ENCODE data around the gene SPNS3.

The SPNS3 gene

DNA sequence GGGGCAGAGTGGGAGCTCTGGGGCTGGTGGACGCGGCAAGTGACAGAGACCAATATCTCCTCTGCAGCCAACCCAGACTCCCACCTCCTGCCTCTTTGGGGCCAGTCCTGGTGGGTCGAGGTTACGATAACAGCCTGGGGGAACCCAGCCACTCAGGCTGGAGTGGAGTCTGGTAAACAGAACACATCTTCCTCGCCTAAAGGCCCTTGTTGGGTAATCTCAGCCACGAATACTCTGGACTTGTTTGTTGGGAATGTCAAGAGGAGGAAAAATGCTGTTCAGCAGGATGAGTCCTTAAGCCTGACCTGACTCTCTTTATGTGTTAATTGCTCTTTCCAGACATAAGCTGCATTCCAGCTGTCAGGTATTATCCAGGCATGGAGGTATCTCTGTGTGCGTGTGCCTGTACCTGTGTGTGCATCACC, 56.9 kb downstream of the SPNS3 start:
- DNase-seq: no peak

DNA sequence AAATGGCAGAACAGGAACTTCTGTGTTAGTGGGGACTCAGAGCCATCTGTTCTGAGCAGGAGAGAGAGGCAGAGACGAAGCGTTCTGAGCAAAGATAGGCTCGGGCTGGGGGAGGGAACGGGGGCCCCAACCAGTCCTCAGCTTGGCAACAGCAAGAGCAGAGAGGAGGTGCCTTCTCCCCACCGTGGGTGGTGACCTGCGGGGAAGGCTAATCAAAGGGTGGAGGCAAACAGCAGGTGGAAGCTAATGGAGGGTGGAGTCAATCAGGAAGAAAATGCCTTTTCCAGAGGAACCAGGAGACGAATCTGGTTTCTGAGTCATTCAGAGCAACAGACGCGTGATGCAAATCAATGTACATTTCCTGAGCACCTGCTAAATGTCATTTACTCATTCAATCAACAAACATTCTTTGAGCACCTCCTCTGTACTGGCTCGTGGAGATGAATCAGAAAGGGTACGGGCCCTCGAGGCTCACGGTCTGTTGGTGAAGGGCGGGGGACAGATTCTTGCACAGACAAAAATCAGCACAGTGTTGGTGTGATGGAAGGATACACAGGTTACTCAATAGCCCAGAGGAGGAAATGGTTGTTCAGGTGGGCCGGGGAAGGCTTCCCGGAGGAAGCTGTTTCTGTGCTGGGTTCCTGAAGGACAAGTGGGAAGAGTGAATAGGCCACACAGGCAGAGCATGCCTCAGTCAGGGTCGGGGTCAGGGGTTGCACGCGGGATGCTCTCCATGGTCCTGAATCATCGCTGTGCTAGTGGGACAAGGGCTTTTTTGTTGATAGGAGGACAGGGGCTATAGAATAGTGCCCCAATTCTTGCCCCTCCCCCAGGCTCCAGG, 59.2 kb downstream of the SPNS3 start:
- no peak for DNase-seq

DNA sequence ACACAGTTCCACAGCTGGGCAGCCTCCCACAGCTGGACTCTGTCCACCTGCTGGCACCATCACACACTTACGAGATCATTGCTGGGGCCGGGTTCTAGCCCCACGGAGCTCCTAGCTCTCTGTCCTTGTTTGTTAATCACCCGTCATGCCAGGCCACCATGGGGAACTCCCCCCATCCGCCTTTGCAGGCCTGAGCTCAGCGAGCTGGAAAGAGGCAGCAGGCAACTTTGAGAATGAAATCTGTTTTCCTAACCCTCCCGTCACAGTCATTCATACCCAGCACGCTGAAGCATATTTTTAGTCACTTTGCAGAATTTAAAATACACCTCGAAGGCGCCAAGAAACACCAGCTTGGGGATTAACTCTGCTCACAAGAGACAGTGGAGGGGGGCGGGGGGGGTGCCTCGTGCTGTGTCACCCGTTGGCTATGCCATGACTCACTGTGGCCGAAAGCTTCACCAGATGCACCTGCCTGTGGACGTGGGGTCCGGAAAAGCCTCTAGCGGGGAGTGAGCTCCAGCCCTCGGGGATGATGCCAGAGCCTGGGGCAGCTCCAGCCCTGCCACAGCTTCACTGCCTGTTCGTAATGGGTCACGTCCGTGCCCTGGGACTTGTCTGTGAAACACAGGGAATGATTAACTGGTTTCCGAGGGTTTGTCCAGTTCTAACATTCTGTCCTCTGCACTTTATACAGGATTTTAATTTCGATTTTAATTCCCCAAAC, 63.5 kb downstream of the SPNS3 start:
- no peak for DNase-seq

DNA sequence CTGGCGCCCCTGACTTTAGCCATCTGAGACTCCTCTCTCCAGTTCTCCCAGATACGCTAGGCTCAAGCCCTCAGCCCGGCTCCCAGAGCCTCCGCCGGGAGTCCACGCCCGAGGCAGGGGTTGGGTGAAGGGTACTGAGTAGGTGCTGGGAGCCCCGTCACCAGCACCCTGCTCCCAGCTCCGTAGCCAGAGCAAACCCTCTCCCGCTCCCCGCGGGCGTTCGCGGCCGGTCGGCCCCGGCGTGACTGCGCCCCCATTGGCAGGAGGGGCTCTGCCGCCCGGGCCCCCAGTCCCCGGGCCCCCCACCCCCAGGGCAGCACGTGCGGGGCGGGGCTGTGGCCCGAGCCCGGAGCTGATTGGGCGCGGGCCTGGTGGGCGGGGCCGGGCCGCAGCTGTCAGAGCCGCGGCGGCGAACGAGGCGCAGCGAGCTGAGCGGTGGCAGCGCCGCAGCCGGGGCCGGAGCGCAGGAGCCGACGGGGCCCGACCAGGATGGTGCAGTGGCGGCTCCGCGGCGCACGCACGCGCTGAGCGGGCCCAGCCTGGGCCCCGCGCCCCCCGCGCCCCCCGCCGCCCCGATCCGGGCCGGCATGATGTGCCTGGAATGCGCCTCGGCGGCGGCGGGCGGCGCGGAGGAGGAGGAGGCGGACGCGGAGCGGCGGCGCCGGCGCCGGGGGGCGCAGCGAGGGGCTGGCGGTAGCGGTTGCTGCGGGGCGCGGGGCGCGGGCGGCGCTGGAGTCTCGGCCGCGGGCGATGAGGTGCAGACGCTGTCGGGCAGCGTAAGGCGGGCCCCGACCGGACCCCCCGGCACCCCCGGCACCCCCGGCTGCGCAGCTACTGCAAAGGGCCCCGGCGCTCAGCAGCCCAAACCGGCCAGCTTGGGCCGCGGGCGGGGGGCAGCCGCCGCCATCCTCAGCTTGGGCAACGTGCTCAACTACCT, 65.0 kb downstream of the SPNS3 start, which contains the start of gene SPNS2:
Gene SPNS2, plus strand, starts transcription at position 421 of the 937 bp plus-strand sequence. Its CDS starts 167 bp downstream, at position 588.
- no peak for DNase-seq

DNA sequence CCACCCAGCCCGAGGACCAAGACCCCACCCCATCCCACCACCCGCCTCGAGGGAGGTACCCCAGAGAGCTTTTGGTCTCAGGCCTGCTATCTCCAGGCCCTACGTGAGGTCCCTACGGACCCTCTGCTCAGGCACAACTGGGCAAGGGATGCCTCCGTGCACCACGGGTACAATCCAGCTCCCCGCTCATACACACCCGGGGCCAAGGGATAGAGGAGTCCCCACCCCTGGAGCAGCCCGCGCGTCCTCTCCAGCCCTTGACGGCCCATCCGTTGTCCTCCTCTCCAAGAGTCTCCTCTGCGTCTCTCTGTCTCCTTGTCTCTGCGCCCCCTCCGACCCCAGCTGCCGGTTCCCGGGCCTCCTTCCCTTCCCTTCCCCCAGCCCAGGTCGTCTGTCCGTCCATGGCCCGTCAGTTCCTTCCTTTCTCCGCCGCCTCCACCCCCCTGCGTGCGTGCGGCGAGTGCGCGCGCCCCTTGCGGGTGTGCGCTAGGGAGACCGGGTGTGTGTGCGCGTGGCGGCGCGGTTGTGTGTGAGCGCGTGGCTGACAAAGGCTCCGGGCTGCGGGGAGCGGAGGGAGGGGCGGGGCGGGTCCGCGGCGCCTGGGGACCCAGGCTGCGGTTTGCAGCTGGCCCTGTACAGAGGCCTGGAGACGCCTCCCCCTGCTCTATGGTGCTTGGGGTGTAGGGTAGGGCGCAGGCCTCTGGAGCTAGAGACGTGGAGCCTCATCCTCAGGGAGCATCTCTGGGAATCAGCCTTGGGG, 65.9 kb downstream of the SPNS3 start:
- DNase-seq: no peak

DNA sequence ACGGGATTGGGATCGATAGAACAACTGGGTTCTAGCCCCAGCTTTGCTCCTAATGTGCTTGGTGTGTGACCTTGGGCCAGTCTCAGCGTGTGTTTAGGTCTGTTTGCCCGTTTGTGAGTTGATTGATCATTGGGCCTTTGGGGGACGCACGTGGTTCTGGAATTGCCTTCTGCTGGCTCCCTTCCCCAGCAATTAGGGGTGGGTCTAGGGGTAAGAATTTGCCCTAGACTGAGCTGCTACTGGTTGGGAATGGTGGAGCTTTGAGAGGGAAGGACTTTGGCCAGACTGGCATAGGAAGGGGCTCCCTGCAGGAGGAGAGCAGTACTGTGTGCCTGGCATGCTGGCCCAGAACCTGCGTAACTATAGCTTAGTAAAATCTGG, 66.4 kb downstream of the SPNS3 start:
- no peak for DNase-seq

DNA sequence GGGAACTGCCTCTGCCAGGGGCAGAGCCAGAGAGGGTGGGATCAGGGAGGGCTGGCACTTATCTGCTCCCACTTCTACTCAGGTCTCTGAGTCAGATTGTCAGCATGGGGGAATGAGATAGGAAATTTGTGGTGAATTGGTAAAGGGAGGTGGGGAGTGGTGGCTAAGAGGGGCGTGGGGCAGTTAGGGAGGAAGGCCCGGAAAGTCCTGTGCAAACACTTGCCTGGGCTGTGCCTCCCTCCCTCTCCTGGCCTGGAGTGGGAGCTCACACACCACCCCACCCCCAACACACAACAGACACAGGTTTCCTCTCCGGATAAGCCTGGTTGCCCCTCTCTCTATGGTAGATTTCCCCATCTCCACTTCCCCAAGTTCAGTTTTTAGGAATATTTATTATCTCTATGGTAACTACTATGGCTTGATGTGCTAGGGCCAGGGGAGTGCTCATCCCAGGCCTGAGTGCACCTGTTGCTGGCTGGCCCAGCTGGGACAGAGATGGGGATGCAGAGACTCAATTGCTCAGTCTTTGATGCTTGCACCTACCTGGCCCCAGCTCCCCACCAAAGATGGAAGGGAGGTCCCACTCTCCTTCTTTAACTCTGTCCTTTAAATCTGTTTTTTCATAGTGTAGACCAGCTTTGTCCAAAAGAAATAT, 67.7 kb downstream of the SPNS3 start:
- DNase-seq: no peak

DNA sequence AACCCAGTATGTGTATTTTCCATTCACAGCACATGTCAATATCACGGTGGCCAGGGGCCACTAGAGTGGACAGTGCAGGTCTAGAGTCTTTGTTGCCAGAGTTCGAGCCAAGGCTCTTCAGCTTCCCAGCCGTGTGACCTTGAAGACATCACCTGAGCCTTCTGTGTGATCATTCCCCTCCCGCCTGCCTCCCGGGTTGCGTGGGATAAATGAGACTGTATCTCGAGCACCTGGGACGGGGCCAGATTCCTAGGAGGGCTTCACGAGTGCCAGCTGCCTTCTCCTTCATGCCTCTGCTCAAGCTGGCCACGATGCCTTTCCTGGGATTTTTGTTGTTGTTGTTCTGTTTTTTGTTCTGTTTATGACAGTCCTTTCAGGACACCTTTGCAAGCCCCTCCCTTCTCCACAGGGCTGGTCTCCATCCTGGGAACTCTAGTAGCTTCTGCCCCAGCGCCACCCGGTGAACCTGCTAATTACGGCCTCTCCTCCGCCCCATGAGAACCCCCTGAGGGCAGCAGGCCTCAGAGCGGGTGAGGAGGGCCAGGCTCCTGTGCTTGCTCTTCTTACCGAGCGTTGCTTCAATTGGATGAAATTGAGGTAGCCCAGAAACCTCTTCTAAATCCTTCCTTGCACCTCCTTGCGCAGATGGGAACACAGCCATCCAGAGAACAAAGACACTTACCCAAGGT, 68.9 kb downstream of the SPNS3 start:
- DNase-seq: no peak

DNA sequence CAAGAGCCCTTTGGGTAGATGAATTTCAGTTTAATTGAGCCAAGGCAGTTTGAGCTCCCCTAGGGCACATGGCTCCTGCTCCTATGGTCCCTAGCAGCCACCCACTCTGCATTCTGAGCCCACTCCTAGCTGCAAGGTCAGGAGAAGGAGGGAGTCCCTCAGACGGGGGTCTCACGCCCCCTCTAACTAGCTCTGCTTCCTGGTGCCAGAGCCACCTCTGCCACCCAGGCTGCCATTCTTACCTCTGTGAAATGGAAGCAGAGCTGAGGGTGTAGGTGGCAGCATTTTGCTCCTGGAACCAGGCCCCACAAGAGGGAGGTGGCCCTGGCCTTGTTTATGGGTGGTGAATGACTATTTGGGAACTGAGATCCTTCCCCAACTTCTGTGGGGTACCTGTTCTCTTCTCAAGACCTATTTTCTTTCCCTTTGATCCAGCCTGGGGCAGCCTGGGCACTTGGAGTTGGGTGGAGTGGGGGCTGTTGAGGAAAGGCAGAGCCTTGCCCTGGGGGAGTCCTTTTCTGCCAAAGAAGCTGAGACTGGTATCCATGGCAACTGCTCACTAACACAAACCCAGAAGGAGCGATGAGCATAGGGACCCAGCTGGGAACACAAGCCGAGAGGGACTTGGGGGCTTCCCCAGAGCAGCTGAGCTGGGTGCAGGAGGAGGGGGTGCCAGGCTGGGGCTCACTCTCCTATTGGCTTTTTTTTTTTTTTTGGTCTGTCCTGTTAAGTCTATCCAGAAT, 69.7 kb downstream of the SPNS3 start:
- DNase-seq: no peak

DNA sequence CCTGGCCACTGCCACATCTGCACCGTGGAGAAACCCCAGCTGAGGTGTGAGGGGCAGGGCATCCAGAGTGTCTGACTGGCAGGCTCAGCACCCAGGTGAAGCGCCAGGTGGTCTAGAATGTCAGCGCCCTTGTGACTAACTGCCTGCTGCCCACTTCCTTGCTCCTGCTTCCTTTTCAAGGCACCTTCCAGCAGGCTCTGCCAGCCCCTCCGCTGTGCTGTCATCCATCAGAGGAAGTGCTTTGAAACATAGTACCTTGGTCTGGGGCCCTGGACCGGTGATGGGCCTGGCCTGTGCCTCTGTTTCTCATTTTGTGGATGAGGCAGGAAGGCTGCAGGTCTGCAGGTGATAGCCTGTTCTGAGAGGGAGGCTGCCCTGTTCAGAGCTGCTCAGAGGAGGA, 70.4 kb downstream of the SPNS3 start:
- no peak for DNase-seq

DNA sequence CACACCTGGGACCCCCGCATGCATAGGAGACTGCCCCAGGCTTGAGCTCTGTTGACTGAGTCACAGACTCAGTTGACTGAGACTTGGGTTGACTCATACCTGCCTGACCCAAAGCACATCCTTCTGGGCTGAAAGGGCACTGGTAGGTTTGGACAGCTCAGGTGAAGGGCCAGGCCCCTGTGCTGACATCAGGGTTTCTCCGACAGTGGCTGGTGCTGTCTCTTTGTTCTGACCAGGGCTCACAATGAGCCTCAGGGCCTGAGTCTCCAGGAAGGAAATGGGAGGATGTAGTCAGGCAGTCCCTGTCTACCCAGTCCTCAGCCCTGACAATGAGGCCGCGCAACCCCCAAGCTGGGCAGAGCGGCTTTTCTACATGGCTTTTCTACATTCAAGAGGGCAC, 71.4 kb downstream of the SPNS3 start:
- DNase-seq: no peak

DNA sequence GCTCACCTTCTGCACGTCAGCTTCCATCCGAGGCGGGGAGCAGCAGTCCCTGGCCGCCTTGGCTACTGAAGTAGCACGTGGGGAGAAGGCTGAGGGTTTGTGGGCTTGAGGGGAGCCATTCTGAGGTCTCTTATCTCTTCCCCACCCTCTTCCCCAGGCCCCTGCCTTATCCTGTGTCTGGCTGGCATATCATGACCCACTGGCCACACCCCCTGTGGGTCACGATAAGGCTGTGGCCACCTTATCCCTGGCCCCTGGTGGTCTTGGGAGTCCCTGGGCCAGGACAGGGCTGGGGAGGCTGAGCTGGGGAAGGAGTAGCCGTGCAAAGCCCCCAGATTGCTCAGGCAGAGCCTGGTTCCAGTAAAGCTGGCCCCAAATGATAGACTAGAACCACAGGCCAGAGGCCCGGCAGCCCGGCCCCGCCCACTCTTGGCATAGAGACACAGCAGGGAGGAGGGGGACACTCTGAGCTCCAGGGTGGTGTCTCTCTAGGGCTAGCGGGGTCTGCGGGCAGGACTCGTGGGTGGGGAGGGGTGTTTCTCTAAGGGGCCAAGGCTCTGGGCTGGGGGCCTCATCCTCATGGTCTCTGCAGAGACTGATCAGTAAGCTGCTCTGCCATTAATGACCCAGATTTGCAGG, 72.6 kb downstream of the SPNS3 start:
- DNase-seq: no peak

DNA sequence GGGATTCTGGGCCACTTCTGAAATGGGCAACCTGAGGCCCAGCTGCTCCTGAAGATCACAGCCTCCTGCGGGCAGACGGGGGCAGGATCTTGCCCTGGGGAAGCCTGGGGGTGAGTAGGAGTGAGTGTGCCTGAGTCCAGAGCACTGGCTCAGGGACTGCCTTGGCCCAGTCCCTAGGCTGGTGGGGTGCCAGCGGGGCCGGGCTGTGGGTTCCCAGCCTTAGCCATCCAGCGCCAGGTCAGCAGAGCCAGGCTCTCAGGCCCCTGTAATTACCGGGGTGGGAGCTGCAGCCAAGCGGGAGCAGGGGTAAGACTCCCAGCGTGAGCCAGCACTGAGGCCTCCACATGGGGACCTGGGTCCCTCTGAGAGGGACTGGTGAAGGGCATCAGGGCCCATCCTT, 73.2 kb downstream of the SPNS3 start:
- no peak for DNase-seq

DNA sequence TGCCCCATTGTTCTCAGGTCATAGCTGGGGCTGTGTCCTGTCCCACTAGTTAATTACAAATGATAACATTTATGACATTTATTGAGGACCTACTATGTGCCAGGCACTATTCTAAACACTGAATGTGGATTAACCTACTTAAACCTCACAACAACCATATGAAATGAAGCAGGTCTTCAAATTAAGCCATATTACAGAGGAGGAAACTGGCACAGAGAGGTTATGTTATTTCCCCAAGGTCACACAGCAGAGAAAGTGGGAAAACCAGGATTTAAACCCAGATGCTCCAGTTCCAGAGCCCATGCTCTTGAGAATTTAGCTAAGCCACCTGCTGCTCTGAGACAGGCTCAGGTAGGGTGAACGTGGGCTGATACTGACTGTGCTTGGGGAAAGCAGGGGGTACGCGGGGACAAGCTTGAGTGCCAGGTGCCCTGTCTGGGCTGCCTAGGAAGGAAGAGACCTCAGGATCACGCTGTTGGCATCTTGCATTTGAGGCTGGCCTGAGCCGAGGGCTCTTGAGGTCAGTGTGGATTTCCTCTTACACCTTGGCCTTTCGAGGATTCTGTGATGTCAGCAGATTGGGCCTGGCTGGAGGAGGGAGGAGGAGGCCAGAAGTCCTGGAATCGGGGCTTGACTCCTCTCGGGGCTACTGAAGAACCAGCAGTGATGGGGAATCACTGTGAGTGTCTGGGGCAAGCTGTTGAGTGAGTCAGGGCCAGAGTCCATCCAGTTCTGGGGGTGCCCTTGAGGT, 73.8 kb downstream of the SPNS3 start:
- DNase-seq: no peak

DNA sequence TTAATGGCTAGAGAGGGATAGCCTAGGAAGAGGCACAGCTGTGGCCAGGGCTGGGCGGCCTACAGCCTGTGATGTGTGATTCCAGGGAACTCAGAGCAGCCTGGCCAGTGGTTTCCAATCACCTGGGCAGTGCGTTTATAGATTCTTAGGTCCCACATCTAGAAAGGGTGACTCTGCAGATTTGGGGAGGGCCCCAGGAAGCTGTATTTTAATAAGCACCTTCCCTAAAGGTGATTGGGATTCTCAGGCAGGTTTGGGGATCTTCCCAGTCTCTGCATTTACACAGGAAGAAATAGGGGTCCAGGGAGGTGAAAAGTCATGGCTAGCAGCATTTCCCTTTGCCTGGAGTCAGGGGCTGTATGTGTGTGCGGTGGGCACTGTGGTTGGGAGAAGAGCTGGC, 74.5 kb downstream of the SPNS3 start:
- no peak for DNase-seq

DNA sequence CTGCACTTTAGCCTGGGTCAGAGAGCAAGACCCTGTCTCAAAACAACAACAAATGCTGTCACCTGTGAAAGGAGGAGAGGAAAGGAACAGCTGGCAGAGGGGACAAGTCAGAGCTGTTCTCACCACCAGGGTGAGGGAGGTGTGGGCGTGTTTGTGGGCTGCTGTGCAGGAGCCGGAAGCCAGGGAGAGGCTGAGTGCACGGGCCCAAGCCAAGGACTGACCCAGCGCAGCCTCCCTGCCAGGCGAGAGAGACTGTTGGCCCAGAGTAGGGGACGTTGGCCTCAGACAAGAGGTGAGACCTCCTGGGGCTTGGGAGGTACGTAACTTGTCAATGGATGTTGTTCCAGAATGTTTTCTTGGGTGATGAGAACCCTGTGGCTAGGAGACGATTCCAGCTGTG, 75.7 kb downstream of the SPNS3 start:
- DNase-seq: no peak

DNA sequence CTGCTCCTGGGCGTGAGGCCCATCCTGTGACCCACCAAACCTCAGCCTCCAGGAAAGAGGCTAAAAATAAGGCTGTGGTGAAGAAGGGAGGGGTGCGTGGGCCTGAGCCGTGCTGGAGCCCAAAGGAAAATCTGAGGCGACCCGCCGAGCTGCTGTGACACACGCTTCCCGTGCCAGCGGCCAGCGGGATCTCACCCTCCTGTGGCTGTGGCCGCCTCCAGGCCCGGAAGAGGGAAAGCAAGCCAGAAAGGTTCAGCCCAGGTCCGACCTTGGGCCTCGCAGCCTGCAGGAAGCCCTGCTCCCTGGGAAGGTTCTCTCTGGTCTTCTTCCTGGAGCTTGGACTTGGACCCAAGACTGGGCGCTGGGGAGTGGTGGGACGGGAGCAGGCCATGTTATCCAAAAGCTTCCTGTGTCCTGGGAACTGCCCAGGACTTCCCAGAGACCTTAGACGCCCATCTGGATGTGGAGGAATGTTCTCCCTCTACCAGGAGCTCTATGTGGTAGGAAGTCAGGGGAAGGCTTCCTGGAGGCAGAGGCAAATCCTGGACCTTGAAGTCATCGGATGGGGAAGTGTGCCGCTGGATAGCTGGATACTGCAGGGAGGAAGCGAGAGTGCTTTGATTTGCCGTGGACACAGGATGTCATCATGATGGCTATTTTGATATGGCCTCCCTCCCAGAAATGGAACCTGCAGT, 76.3 kb downstream of the SPNS3 start:
- no peak for DNase-seq

DNA sequence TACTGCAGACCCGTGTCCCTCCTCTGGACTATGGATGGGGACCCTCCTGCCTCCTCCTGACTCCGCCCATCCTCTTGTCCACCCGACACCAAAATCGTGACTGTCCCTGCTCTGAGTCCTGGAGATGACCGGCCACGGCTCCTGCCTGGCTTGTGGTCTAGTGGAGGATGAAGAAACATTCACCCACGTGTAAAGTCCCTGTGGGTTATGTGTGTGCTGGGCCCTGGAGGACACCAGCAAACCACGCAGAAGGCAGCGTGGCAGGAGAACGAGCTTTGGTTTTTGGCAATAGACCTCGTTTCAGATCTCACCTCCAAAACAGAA, 76.8 kb downstream of the SPNS3 start:
- DNase-seq: no peak
